C4-2B (cell line): ENCODE measurements around the gene ORM1.

Experiments
- ZFX ChIP-seq: fragments of 450-650 bp; IDR thresholded peaks from 2 replicates; pipeline ENCODE4 v1.6.1; 2017
- TF ChIP-seq, protein P1 (sequence below): fragments of 450-650 bp; conservative IDR thresholded peaks from 2 replicates; pipeline ENCODE4 v1.5.1; 2017; ENCODE audit warnings: mild to moderate bottlenecking

DNA sequence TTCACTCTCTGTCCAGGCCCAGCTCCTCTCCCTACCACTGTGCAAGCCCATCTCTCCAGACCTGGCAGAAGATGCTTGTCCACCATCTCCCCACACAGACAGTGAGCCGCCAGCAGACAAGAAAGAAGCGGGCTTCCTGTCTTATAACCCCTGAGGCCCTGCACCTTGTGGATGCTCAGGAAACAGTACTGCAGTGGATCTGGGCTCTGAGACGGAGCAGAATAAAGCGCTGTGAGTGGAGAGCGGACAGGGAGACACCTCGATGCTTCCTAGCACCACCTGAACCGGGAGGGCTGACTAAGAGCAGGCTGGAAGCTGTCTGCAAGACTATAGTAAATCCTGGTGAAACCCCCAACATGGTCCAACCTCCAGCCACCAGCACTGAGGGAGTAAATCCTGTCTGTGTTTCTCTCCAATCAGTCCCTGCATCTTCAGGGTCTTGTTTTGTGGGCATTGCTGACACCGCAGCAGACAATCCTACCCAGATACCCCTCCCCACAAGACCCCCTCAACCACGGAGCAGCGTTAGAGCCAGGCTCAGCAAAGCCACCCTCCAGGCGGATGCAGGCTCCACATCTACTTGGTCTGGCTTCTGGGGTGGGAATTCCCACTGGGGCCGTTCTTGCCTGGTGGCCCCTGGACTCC is 25.5 kb downstream of the ORM1 start:
- TF ChIP-seq ZFX = no peak
- TF ChIP-seq, protein P1, sequence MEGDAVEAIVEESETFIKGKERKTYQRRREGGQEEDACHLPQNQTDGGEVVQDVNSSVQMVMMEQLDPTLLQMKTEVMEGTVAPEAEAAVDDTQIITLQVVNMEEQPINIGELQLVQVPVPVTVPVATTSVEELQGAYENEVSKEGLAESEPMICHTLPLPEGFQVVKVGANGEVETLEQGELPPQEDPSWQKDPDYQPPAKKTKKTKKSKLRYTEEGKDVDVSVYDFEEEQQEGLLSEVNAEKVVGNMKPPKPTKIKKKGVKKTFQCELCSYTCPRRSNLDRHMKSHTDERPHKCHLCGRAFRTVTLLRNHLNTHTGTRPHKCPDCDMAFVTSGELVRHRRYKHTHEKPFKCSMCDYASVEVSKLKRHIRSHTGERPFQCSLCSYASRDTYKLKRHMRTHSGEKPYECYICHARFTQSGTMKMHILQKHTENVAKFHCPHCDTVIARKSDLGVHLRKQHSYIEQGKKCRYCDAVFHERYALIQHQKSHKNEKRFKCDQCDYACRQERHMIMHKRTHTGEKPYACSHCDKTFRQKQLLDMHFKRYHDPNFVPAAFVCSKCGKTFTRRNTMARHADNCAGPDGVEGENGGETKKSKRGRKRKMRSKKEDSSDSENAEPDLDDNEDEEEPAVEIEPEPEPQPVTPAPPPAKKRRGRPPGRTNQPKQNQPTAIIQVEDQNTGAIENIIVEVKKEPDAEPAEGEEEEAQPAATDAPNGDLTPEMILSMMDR = no peak
